Astrocyte of the cerebellum (primary cell): ENCODE results near the gene ABHD12.
"Not testable (repeated sequence)": the region's sequence is repeated elsewhere in the genome, so short reads cannot be mapped to it uniquely, and the experiment has no call there.

Experiments
- DNase-seq: peaks from one replicate; pipeline ENCODE4 v3.0.0-alpha.2; 2011; ENCODE audit warnings: low read depth
- H3K4me3 ChIP-seq: 2 replicates; pipeline ENCODE4 v1.5.1; 2011; ENCODE audit warnings: mild to moderate bottlenecking, low read depth, low read length, moderate library complexity
- in situ Hi-C: cut with HindIII; loops from 2 replicates; pipeline ENCODE4 v1.10.0; 2017; ENCODE audit warnings: low sequenced_read_pairs
- TF ChIP-seq, protein P1 (sequence below): IDR thresholded peaks from 2 replicates; pipeline ENCODE4 v1.5.1; 2012; ENCODE audit warnings: low read length, low read depth, moderate library complexity, mild to moderate bottlenecking; ENCODE audit errors: missing control alignments

The ABHD12 gene

DNA sequence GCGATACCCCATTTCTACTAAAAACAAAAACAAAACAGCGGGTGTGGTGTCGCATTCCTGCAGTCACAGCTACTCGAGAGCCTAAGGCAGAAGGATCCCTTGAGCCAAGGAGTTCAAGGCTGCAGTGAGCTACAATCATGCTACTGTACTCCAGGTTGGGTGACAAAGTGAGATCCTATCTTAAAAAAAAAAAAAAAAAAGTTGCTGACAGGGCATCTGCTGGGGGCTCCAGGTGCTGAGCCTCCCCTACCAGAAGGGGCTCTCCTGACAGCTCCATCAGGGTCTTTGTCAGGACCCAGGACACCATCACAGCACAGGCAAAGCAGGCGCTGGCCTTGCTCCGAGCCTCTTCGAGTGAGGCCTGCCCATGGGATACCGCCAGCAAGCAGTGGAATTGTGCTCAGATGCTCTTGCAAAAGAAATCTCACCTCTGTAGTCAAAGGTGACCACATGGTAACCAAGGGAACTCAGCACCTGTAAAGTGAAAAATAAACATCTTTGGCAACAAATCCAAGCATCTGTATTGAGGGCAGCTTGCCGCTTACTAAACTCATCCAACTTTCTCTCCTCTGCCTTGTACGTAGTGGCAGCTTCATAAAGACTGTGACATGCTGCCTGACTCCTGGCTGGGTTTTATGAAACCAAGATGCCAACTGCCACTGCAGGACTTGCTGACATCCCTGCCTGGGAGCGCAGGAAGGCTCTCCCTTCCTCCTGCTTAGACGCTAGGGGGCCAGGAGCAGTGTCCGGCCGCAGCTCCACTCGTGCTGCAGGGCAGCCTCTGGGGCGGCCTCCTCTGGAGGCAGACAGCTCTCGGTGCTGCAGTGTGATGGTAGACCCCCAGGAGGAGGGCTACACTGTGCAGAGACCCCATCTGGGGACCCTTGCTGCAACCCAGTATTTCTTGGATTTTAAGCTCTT, 75.9 kb downstream of the ABHD12 start:
- H3K4me3 ChIP-seq, result no peak overlapping the region
- TF ChIP-seq, protein P1, sequence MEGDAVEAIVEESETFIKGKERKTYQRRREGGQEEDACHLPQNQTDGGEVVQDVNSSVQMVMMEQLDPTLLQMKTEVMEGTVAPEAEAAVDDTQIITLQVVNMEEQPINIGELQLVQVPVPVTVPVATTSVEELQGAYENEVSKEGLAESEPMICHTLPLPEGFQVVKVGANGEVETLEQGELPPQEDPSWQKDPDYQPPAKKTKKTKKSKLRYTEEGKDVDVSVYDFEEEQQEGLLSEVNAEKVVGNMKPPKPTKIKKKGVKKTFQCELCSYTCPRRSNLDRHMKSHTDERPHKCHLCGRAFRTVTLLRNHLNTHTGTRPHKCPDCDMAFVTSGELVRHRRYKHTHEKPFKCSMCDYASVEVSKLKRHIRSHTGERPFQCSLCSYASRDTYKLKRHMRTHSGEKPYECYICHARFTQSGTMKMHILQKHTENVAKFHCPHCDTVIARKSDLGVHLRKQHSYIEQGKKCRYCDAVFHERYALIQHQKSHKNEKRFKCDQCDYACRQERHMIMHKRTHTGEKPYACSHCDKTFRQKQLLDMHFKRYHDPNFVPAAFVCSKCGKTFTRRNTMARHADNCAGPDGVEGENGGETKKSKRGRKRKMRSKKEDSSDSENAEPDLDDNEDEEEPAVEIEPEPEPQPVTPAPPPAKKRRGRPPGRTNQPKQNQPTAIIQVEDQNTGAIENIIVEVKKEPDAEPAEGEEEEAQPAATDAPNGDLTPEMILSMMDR, result peak; percentile 25
- no peak for DNase-seq
- in situ Hi-C loops, result no loop called here

DNA sequence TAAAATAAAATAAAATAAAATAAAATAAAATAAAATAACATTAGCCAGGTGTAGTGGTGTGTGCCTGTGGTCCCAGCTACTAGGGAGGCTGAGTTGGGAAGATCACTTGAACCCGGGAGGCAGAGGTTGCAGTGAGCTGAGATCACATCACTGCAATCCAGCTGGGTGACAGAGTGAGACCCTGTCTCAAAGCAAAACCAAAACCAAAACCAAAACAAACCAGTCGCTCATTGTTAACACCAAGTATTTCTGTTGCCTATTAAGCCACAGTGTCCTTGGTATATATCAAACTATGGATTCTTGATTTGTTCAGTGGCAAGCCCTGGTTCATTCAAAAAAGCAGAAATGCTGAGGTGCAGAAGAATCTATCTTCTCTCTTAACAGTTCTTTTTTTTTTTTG, 77.0 kb downstream of the ABHD12 start:
- H3K4me3 ChIP-seq, result no peak overlapping the region
- TF ChIP-seq, protein P1, result no peak
- DNase-seq, result no peak
- in situ Hi-C loops, result no loop called here

DNA sequence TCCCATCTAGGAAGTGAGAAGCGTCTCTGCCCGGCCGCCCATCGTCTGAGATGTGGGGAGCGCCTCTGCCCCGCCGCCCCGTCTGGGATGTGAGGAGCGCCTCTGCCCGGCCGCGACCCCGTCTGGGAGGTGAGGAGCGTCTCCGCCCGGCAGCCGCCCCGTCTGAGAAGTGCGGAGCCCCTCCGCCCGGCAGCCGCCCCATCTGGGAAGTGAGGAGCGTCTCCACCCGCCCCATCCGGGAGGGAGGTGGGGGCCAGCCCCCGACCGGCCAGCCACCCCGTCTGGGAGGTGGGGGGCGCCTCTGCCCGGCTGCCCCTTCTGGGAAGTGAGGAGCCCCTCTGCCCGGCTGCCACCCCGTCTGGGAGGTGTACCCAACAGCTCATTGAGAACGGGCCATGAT, 77.9 kb downstream of the ABHD12 start:
- DNase-seq, in situ Hi-C loops, H3K4me3 ChIP-seq: not testable (repeated sequence)

DNA sequence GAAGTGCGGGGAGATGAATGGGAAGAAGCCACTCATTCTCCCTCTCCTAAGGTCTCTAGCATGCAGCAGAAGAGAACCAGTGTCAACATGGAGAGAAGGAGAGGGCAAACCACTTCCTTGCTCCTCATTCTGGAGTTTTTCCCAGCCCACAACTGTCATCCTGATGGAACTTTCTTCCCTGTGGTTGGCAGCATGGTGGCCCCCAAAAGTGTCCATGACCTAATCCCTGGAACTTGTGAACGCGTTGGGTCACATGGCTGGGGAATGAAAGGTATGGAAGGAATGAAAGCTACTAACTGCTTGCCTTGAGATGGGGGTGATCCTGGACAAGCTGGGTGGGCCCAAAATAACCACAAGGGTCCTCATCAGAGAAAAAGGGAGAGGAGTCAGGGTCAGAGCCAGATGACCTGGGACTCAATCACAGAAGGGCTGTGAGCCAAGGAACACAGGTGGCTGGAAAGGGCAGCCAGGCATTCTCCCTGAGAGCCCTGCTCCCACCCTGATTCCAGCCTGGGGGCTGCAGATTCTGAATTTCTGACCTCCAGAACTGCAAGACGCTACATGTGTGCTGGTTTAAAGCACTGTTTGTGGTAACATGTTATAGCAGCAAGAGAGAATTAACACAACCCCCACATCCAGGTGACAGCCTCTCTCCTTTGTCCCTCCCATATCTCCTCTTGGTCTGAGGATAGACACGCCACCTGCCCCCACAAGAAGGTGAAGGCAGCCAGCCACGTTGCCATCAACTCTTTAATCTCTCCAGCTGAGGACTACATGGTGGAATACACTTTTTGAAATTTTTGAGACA, 79.5 kb downstream of the ABHD12 start:
- peak; percentile 34 for DNase-seq
- H3K4me3 ChIP-seq, result no peak overlapping the region
- in situ Hi-C loops, result no loop called here
- TF ChIP-seq, protein P1, result no peak

DNA sequence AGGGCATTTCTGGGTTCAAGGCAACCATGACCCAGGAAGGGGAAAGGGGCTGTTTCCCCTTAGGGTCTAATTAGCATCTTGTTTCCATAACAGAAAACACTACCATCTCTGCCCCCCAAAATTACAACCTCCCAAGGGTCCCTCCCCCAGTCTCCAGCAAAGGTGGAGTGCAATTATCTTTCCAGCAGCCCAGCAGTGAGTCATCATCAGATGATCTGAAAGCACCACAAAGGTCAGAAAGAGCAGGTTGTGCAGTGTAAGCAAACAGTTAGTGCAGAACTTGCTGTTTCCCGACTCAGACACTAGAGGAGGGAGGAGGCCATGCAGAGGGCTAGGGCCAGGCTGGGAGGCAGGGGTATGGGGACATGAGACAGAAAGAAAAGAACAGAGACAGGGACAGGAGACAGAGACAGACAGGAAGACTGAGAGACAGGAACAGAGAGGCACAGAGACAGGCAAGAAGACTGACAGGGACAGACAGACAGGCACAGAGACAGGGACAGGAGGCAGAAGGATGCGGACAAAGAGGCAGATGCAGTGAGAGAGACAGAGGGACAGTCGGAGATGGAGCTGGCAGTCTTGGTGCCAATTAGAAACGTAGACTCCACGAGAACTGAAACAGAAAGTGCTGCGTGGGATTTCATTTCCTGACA, 80.2 kb downstream of the ABHD12 start:
- TF ChIP-seq, protein P1, result peak; percentile 78
- H3K4me3 ChIP-seq, result no peak overlapping the region

DNA sequence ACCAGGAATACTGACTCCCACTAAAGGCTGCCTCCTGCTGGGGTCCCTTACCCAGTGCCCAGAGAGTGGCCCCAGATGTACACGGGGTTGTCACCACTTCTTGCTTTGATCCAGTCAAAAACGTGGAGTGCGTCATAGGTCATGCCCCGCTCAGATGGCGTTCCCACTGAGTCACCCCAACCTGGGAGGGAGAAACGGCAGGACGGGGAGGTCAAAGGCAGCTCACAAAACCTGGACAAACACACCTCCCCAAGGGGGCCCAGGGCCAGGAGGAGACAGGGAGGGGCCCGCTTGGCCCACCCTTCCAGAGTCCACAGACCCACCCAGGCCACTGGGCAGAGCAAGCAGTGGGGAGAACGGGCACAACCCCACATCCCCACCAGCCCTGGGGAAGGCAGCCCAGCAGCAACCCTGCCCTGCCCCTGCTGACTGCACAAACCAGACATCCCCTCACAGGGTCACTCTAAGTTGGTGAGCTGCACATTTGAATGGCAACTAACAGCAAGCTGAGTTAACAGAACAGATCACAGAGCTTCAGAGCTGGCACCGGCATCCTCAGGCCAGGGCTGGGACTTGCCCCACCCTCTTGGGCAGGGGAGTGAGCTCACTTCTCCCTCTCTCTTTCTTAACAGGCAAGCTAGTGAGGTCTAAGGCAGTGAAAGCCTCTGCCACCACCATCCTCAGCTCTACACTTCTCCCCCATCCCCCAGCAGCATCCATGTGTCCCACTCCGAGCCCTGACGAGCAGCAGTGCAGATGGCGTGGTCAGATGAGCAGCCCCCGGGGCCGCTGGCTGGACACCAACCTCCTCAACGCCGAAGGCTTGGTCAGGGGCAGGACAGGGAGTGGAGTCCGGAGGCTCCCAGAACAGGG, 81.0 kb downstream of the ABHD12 start:
- TF ChIP-seq, protein P1, result no peak
- DNase-seq, result no peak
- in situ Hi-C loops, result no loop called here
- H3K4me3 ChIP-seq, result no peak overlapping the region

More for the DNA sequence above, 80.2 kb downstream of the ABHD12 start:
- peak; percentile 45 for DNase-seq
- in situ Hi-C loops, result no loop called here
